ENCODE measurements around the gene GRB14.

- TF ChIP-seq, protein P1, sequence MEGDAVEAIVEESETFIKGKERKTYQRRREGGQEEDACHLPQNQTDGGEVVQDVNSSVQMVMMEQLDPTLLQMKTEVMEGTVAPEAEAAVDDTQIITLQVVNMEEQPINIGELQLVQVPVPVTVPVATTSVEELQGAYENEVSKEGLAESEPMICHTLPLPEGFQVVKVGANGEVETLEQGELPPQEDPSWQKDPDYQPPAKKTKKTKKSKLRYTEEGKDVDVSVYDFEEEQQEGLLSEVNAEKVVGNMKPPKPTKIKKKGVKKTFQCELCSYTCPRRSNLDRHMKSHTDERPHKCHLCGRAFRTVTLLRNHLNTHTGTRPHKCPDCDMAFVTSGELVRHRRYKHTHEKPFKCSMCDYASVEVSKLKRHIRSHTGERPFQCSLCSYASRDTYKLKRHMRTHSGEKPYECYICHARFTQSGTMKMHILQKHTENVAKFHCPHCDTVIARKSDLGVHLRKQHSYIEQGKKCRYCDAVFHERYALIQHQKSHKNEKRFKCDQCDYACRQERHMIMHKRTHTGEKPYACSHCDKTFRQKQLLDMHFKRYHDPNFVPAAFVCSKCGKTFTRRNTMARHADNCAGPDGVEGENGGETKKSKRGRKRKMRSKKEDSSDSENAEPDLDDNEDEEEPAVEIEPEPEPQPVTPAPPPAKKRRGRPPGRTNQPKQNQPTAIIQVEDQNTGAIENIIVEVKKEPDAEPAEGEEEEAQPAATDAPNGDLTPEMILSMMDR (conservative IDR thresholded peaks at IDR 0.05 in 1 of 2, IDR thresholded peaks at IDR 0.05 in 1 of 2; ENCODE audit: low read depth in 1 of 2, low read length in 2 of 2) = no peak
- no peak for TF ChIP-seq EZH2 (IDR thresholded peaks at IDR 0.05; ENCODE audit: low read length, missing control alignments)
These were observed 112.0 kb downstream of the GRB14 start for GRCh38 chr2:164509137-164509877.
